Activated naive CD8-positive, alpha-beta T cell (primary cell): ENCODE results near the gene TSPAN5.

Experiments
- H3K27ac Mint-ChIP-seq: one replicate; pipeline ENCODE4 v1.8.0; 2021; ENCODE audit warnings: mixed read lengths
- H3K27me3 Mint-ChIP-seq: one replicate; pipeline ENCODE4 v1.8.0; 2021; ENCODE audit warnings: mixed read lengths
- H3K36me3 Mint-ChIP-seq: one replicate; pipeline ENCODE4 v1.8.0; 2021; ENCODE audit warnings: mixed read lengths
- H3K4me1 Mint-ChIP-seq: one replicate; pipeline ENCODE4 v1.8.0; 2021; ENCODE audit warnings: low read depth, mixed read lengths
- H3K4me3 Mint-ChIP-seq: one replicate; pipeline ENCODE4 v1.8.0; 2021; ENCODE audit warnings: mild to moderate bottlenecking, mixed read lengths
- H3K9me3 Mint-ChIP-seq: one replicate; pipeline ENCODE4 v1.8.0; 2021; ENCODE audit warnings: low read depth, mixed read lengths

Gene TSPAN5

DNA sequence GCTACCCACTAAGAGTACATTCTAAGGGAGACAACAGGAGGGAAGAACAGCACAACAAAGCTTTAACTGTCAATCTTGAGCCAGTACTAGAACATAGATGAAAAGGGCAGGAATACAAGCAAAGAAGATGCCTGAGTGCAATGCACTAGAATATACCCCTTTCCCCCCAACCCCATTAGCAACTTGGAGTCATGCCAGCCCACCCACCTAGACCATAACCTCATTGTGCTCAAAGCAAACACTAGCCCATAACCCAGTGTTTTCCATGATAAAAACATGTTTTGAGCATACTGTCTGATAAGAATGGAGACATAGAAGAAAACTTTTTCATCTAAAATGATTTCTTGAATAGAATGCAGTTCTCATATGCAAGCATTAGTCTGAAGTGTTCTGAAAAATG lies 214.0 kb downstream of the TSPAN5 start:
- Mint-ChIP-seq H3K9me3 (no peaks in the 10 kb centered on the region), H3K36me3 (peaks cover 26% of the 10 kb centered on the region), H3K27me3 (no peaks in the 10 kb centered on the region), H3K4me3 (no peak overlapping the region), H3K27ac (no peak overlapping the region), H3K4me1 (peaks cover 38% of the 10 kb centered on the region)

DNA sequence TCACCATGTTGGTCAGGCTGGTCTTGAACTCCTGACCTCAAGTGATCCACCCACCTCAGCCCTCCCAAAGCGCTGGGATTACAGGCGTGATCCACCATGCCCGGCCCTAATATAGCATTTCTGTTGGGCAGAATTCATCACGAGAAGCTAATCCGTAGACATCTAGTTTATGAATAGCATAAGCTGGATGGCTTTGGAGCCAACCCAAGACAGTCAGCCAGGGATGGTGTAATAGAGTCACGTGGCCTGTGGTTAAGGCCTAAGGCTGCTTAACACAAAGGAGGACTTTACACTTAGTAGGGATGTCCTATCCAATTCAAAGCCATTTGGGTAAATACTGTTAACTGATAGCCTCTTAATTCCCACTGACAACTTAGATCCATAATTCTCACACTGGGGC lies 223.6 kb downstream of the TSPAN5 start:
- Mint-ChIP-seq H3K36me3 (peaks cover 23% of the 10 kb centered on the region), H3K4me3 (no peak overlapping the region), H3K4me1 (no peaks in the 10 kb centered on the region), H3K9me3 (no peaks in the 10 kb centered on the region), H3K27ac (no peak overlapping the region), H3K27me3 (no peaks in the 10 kb centered on the region)

DNA sequence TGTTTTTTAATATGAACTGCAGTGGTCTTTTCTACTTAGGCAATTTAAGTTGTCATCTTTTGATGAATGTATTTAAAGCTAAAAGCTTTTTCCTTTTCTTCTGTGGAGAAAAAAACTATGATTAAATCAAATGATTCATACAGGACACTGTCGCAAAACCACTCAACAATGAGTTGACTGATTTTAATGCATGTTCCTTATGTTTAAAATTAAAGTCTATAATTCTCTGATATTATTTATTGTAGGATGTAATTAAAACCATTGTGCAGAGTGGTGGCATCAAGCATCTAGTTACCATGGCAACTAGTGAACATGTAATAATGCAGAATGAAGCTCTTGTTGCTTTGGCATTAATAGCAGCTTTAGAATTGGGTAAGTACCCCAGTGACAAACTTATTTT lies 224.7 kb downstream of the TSPAN5 start:
- Mint-ChIP-seq H3K27me3 (no peaks in the 10 kb centered on the region), H3K4me3 (no peak overlapping the region), H3K36me3 (peaks cover 18% of the 10 kb centered on the region), H3K4me1 (no peaks in the 10 kb centered on the region), H3K27ac (no peak overlapping the region), H3K9me3 (no peaks in the 10 kb centered on the region)

DNA sequence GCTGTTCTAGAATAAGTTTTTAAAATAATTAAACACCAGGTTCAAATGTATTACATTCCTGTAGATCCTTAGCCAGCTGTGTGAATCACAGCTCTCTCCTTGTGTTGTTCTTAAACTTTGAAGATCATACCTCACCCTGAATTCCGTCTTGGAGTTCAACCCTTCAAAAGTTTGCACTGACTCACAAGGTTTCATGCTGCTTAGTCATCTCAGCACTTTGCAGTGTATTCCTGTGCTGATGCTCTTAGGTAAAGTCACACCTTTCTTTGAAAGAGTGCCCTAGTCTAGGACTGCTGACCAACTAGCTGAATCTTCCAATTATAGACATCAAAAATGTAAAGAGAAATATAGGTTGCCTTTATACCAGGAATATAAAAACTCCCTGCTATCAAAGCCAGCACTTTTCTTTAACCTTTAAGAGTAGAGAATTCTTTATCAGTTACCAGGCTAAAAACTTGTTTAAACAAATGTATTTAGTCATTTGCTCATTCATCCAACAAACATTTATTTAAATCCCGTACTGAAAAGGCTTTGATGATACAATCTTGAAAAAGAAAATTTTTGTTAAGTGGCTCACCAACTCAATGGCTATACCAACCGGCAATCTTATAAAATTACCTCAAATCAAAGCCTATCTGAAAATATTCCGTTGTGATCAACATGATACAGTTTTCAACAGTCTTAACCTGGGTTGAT lies 227.6 kb downstream of the TSPAN5 start:
- no peaks in the 10 kb centered on the region for H3K27me3 Mint-ChIP-seq

DNA sequence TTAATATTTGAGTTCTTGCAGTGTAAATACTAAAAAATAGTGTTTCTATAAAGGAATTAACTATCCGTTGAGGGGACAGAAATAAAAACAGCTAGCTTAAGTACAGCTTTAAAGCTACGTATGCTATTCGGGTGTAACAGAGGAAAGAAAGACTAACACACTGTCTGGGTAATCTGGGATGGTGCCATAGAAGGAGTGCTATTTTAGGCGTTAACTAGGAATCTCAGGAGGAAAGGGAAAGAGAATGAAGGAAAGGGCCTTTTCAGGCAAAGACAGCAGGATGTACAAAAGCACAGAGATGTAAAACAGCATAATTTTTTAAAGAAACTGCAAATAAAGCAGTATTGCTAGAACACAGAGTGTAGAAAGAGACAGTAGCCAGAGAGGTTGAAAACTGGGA lies 235.4 kb downstream of the TSPAN5 start:
- Mint-ChIP-seq H3K36me3 (peaks cover 44% of the 10 kb centered on the region), H3K27me3 (no peaks in the 10 kb centered on the region), H3K4me1 (peaks cover 22% of the 10 kb centered on the region), H3K27ac (no peak overlapping the region), H3K4me3 (no peak overlapping the region), H3K9me3 (no peaks in the 10 kb centered on the region)

More for the DNA sequence above, 227.6 kb downstream of the TSPAN5 start:
- Mint-ChIP-seq H3K27ac (no peak overlapping the region), H3K4me3 (no peak overlapping the region), H3K9me3 (no peaks in the 10 kb centered on the region), H3K4me1 (peaks cover 11% of the 10 kb centered on the region), H3K36me3 (peaks cover 17% of the 10 kb centered on the region)

DNA sequence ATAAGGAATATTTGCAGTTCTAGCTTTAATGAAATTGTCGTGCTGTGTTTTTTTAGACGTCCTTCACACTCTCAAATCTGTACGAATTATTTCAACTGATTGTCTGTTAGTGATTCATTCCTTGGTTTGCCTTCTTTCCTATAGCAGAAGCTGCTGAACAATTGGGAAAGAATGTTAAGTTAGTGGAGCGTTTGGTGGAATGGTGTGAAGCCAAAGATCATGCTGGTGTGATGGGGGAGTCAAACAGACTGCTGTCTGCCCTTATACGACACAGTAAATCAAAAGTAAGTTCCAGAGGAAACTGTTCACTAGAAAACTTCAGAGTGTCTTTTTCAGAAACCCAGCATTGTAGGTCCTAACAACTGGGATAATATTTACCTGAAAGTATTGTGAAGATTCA lies 237.3 kb downstream of the TSPAN5 start:
- peaks cover 43% of the 10 kb centered on the region for H3K36me3 Mint-ChIP-seq
- no peak overlapping the region for H3K4me3 Mint-ChIP-seq
- H3K4me1 Mint-ChIP-seq: peaks cover 13% of the 10 kb centered on the region
- no peak overlapping the region for H3K27ac Mint-ChIP-seq
- no peaks in the 10 kb centered on the region for H3K9me3 Mint-ChIP-seq
- H3K27me3 Mint-ChIP-seq: no peaks in the 10 kb centered on the region
